Measurements from ENCODE around the gene DBNL.

DBNL gene

DNA sequence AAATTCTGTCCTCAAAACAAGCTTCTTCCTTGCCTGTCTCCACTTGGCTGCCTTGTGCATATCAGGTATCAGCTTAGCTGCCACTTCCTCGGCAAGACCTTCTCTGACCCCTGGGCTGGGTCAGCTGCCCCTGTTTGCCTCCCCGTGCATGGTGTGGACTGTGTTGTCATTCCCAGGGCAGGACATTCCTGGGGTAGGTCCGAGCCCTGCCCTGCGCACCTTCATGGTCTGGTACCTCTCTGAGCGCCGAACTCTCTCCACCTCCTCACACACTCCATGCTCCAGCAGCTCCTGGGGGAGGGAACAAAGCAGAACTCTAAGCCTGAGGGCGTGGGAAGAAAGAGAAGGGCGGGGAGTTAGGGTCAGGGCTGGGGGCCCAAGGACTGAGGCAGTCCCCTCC lies 34.0 kb downstream of the DBNL start:
- DNase-seq = no peak

GRCh38 chr7:44079331-44080021 lies 35.0 kb downstream of the DBNL start:
- no peak for DNase-seq

GRCh38 chr7:44080118-44080517 lies 35.6 kb downstream of the DBNL start:
- no peak for DNase-seq

DNA sequence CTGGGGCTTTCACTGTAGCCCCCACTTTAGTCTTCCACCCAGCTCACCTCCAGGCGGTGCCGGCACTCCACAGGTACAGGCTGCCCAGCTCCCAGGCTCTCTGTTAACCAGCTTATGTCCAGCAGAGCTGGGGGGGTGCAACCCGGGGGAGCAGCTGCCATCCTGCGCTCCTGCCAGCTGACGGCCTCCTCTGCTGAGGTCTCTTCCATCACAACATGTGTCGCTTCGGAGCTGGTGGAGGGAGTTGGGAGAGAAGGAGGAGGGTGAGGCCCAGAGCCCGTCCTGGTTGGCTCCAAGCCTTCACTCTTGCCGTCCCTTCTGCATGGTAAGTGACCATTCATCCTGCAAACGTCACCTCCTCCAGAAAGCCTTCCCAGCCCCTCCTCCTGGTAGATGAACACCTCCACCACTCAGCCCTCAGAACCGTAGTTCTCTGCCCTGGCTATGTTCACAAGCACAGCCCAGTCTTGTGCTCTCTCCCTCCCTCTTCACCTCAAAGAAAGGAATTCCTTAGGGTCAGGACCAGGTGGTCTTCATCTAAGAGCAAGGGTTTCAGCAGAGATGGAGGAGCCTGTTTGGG lies 36.3 kb downstream of the DBNL start:
- DNase-seq = no peak

GRCh38 chr7:44081266-44081748 lies 36.8 kb downstream of the DBNL start:
- DNase-seq = no peak

- DNase-seq = peak; percentile 98
Measured at GRCh38 chr7:44082541-44083207, 38.2 kb downstream of the DBNL start.

DNA sequence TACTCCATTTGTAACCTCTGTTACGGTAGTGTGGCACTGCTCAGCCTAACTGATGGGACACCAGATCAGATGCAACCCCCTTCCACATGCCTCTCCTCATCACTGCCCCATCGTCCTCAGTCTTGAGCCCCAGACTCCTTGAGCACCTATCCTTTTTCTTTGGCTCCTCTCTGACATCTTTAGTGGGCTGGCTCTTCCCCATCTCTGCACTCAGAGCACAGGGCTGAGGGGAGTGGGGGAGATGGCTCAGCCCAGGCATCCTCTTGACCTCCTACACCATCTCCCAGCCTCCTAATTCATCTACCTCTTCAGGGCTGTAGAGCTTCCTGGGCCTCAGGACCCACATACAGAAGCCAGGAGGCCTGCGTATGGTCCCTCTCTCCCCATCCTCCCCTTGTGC lies 39.3 kb downstream of the DBNL start:
- no peak for DNase-seq

GRCh38 chr7:44084701-44085100 lies 40.2 kb downstream of the DBNL start:
- DNase-seq = no peak

- DNase-seq = no peak
Measured at GRCh38 chr7:44085546-44085945, 41.0 kb downstream of the DBNL start.

- DNase-seq = no peak
Measured at GRCh38 chr7:44086627-44087026, 42.1 kb downstream of the DBNL start.

- DNase-seq = no peak
Measured at GRCh38 chr7:44087911-44088838, 43.7 kb downstream of the DBNL start.

GRCh38 chr7:44093102-44093641 lies 48.7 kb downstream of the DBNL start:
- no peak for DNase-seq

DNA sequence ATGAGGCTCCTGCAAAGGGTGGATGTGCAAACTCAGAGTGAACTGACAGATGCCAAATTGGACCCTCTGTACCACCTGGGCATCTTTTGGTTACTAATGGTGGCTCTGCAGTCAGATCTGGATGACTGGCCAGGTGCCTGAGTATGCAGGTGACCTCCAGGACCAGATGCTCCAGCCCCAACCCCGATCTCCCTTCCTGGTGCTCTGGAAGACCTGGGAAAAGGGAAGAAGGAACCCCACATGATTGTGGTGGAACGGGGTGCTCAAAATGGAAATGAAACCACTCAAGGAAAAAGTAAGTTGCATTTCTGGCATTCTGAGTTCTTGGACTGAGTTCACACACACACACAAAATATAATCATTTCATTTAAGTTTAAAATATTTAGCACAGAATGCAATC lies 49.9 kb downstream of the DBNL start:
- no peak for DNase-seq

GRCh38 chr7:44094883-44095592 lies 50.5 kb downstream of the DBNL start:
- no peak for DNase-seq

DNA sequence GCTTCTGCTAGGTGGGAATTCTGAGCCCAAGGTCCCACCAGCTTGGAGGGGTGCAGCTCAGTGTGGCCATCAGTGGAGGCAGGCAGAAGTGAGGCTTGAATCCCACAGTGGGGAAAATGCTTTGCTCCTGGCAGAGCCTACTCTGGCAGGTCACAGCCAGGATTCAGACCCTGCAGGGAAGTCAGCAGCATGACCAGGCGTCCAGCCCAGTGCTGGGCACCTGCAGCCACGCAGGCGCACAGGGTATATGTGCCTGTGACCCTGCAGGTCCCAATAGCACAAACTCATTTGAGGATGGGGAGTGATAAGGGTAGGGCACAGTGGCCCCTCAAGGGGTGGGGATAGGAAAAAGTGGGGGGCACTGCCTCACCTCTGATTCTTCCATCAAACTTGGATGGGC lies 51.3 kb downstream of the DBNL start:
- no peak for DNase-seq

DNA sequence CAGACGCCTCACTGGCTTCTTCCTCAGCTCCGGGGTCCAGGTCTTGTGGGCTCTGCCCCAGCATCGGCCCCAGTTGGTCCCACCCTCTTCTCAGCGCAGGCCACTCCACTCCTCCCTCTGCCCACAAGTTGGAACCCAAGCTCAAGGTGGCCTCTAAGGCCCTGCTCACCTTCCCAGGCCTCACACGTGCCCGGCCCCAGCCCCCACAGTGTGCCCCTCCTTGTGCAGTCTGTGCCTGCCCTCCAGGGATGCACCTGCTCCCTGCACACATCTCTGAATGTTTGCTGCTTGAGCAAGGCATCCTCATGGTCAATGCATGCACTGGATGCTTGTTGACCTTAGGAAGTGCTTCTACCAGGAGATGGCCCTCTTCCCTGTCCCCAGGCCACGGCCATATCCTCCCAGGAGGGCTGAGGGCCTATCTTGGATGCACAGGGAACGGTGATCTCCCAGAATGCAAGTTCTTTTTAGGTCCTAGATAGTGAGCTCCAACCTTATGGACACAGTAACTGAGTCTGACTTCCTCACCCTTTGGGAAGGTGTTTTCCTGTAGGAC lies 51.9 kb downstream of the DBNL start:
- DNase-seq = no peak

GRCh38 chr7:44097064-44097932 lies 52.8 kb downstream of the DBNL start:
- no peak for DNase-seq

DNA sequence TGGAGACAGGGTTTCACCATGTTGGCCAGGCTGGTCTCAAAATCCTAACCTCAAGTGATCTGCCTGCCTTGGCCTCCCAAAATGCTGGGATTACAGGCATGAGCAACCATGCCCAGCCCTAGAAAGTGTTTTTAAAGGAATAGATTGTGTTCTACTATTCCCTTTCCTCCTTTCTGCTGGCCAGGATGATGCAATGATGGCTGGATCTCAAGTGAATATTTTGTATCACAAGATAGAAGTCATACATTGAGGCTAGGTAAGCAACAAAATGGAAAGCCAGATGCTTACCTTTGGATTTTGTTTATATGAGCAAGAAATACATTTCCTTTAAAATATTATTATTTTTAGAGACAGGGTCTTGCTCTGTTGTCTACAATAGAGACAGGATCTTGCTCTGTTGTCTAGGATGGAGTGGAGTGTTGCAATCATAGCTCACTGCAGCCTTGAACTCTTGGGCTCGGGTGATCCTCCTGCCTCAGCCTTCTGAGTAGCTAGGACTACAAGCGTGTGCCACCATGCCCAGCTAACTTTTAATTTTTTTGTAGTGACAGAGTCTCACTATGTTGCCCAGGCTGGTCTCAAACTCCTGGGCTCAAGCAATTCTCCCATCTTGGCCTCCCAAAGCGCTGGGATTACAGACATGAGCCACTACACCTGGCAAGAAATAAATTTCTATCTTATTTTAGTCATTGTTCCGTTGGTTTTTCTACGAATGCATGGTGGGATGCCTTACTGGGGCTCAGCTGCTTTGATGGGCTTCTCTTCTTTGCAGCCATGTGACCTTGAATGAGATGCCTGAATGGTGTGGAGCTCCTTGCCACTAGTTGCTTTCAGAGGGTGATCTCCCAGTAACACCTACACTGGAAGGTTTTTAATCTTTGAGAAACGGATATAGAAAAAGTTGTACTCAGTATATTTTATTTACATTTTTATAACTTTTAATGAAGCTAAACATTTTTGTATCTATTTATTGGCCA lies 53.9 kb downstream of the DBNL start:
- no peak for DNase-seq

GRCh38 chr7:44099669-44100068 lies 55.2 kb downstream of the DBNL start:
- DNase-seq = no peak
